K562 (cell line): ENCODE data around the gene ARL8A. TPM values are rescaled to one million over a fixed set of nuclear protein-coding genes. Genes with fewer than 3 reads are reported as not detected.

Experiments
- ARNT ChIP-seq, 2 experiments: fragments of 450-650 bp; IDR thresholded peaks; 2 replicates each; pipeline ENCODE4 v1.6.1; 2016; ENCODE audit warnings: mild to moderate bottlenecking in 1 of 2
- HLTF ChIP-seq: fragments of 450-650 bp; IDR thresholded peaks from 2 replicates; pipeline ENCODE4 v1.6.1; 2016
- MCM2 ChIP-seq: fragments of 450-650 bp; IDR thresholded peaks from 2 replicates; pipeline ENCODE4 v1.6.1; 2017; ENCODE audit warnings: low read depth, mild to moderate bottlenecking
- MECOM ChIP-seq: fragments of 250-450 bp; sonication (Bioruptor Pico); IDR thresholded peaks from 2 replicates; pipeline ENCODE4 v1.8.0; 2022; ENCODE audit warnings: inconsistent platforms
- RUNX1 ChIP-seq: sonication (generic); IDR thresholded peaks from 2 replicates; pipeline ENCODE4 v1.6.1; 2016; ENCODE audit warnings: antibody characterized with exemption, low read depth
- SIX5 ChIP-seq, 2 experiments: IDR thresholded peaks; 2 replicates each; pipeline ENCODE4 v1.6.1; 2011; ENCODE audit warnings: low read length in 2 of 2, borderline replicate concordance in 1 of 2, low read depth in 1 of 2, mild to moderate bottlenecking in 1 of 2, moderate library complexity in 1 of 2; ENCODE audit not compliant: insufficient read depth in 1 of 2
- ZBTB12 ChIP-seq: fragments of 250-450 bp; sonication (Bioruptor Pico); IDR thresholded peaks from 2 replicates; pipeline ENCODE4 v1.4.0; 2020
- ZBTB34 ChIP-seq: fragments of 250-450 bp; sonication (Bioruptor Pico); IDR thresholded peaks from 2 replicates; pipeline ENCODE4 v1.8.0; 2021; ENCODE audit warnings: mild to moderate bottlenecking, moderate library complexity
- ZBTB43 ChIP-seq: sonication (generic); formaldehyde crosslinking; IDR thresholded peaks from 2 replicates; pipeline ENCODE4 v1.8.0; 2023; ENCODE audit warnings: mild to moderate bottlenecking, missing genetic modification reagents
- ZBTB49 ChIP-seq: sonication (generic); formaldehyde crosslinking; IDR thresholded peaks from 2 replicates; pipeline ENCODE4 v1.8.0; 2022; ENCODE audit warnings: missing genetic modification reagents, mild to moderate bottlenecking, borderline replicate concordance
- polyA plus RNA-seq, 8 experiments: library from polyadenylated mRNA; depleted of rRNA in 4 of 8; stranded (reverse) in 5 of 8; unstranded in 3 of 8; fragments of >200 nt; fragmentation: Nextera tagmentation in 2 of 8; fragmentation: Illumina TruSeq in 1 of 8; extraction: Ambion mirVana in 2 of 8; extraction: Trizol in 1 of 8; gene quantifications; 2 replicates each; pipeline versions ENCODE4 v1.2.1 to v1.2.3, GENCODE V29; 2011 to 2014; ENCODE audit warnings: inconsistent platforms in 1 of 8, missing spikeins in 1 of 8
- total RNA-seq, 7 experiments: library from RNA; depleted of rRNA in 6 of 7; stranded (reverse); fragments of >200 nt in 6 of 7; fragmentation: Illumina TruSeq in 2 of 7; extraction: Trizol in 2 of 7; gene quantifications; 2 replicates each; pipeline versions ENCODE4 v1.2.1 to v1.2.3, GENCODE V29; 2011 to 2021; ENCODE audit warnings: low replicate concordance in 1 of 7

The ARL8A gene
- total and polyA plus RNA-seq, 9 of the 15 experiments (the other 6 are each of a cell fraction or from before 2014, with no cell fraction given) = 0.17 to 27.3 (median 15.6) TPM

GRCh38 chr1:202165942-202166843 is 21.7 kb upstream of the ARL8A start (continued):
- TF ChIP-seq ZBTB12 (CRISPR knock-in tag) (no peak), MCM2 (no peak), MECOM (CRISPR knock-in tag) (no peak; the same call in none of the 2 replicates), SIX5 (IDR thresholded peaks at IDR 0.05; ENCODE audit: borderline replicate concordance in 1 of 2, insufficient read depth in 1 of 2, low read depth in 1 of 2, low read length in 2 of 2) (no peak), ZBTB49 (CRISPR knock-in tag) (no peak), ZBTB43 (CRISPR knock-in tag) (no peak), HLTF (no peak; the same call in 1 of the 2 replicates), RUNX1 (no peak), ZBTB34 (CRISPR knock-in tag) (no peak), ARNT (IDR thresholded peaks at IDR 0.05) (no peak)
